Ovary (tissue), 9 donors: ENCODE measurements around the gene DNAL4. TPM values are rescaled to one million over a fixed set of nuclear protein-coding genes. Genes with fewer than 3 reads are reported as not detected.

Experiments used
- DNase-seq, 5 donors: peaks; one replicate each; pipeline ENCODE4 v3.0.0-alpha.2; 2019 to 2020
- H3K27ac ChIP-seq, 2 donors: fragments of 200-600 bp; one replicate each; pipeline versions ENCODE4 v1.5.1 to v1.8.0; 2019 to 2022
- H3K27me3 ChIP-seq: fragments of 200-600 bp; one replicate; pipeline ENCODE4 v1.8.0; 2022
- H3K36me3 ChIP-seq: fragments of 200-600 bp; sonication (generic); one replicate; pipeline ENCODE4 v1.5.1; 2019
- H3K4me1 ChIP-seq: one replicate; pipeline ENCODE4 v1.8.1; 2013; ENCODE audit warnings: mild to moderate bottlenecking, moderate library complexity; ENCODE audit not compliant: insufficient read depth
- H3K4me3 ChIP-seq: fragments of 200-600 bp; sonication (generic); one replicate; pipeline ENCODE4 v1.5.1; 2017
- H3K9me3 ChIP-seq, 2 donors: fragments of 200-600 bp in 1 of 2; sonication (generic) in 1 of 2; one replicate each; pipeline versions ENCODE4 v1.5.1 to v1.8.1; 2013 to 2019; ENCODE audit warnings: mild to moderate bottlenecking in 1 of 2, moderate library complexity in 1 of 2
- EP300 ChIP-seq: sonication (generic); formaldehyde crosslinking; IDR thresholded peaks from one replicate; pipeline ENCODE4 v1.6.1; 2017; ENCODE audit warnings: antibody characterized with exemption
- POLR2A ChIP-seq: fragments of 450-650 bp; IDR thresholded peaks from one replicate; pipeline ENCODE4 v1.6.1; 2017; ENCODE audit warnings: antibody characterized with exemption, mild to moderate bottlenecking, moderate library complexity
- WGBS, 3 donors: extraction: QIAGEN DNeasy Blood & Tissue Kit in 1 of 3; methylation state at CpG; one replicate each; pipeline versions ENCODE4 v1.1.5 to v1.1.7; 2013 to 2017; 5-methylcytosine and 5-hydroxymethylcytosine counted together
- intact Hi-C, 4 donors: fragments of 100-400 bp; cut with DNase I; formaldehyde crosslinking; loops; one replicate each; pipeline versions ENCODE4 v1.11.0 to v1.15.1; 2022 to 2023
- polyA plus RNA-seq, 2 donors: library from polyadenylated mRNA; stranded (reverse); fragments of 200-250 nt in 1 of 2; fragments of 350-450 nt in 1 of 2; fragmentation: Illumina TruSeq in 1 of 2; extraction: RNeasy Lipid Tissue Mini Kit (QIAGEN cat#74804) in 1 of 2; gene quantifications; one replicate each; pipeline ENCODE4 v1.2.3, GENCODE V29; 2013 to 2014
- total RNA-seq, 7 donors: library from RNA; depleted of rRNA in 2 of 7; stranded (reverse); fragments of >200 nt in 2 of 7; fragmentation: NEBNext Ultra II Directional in 3 of 7; extraction: Animal tissue kit (Norgen Biotek cat#: 25700) in 3 of 7; gene quantifications; one replicate each; pipeline versions ENCODE4 v1.1.0 to v1.2.4, GENCODE V29; 2016 to 2023
- TF ChIP-seq, protein P1 (sequence below), 3 donors: fragments of 450-650 bp in 2 of 3; fragments of 200-600 bp in 1 of 3; IDR thresholded peaks; one replicate each; pipeline versions ENCODE4 v1.5.1 to v1.8.0; 2016 to 2022; ENCODE audit warnings: antibody characterized with exemption in 3 of 3, mild to moderate bottlenecking in 1 of 3
- donor health status: DM: no; HTN: no; CAD: no; lungs with moderate emphysema.
- donor health status: DM: no; HTN: no; CAD: no.
- donor health status: Bipolar disorder and iron deficiency.
- donor health status: DM: yes; HTN: yes; CAD: no.
- donor health status: DM: no; HTN: no; CAD: no.
- donor health status: DM: yes; HTN: yes; CAD: no.

The DNAL4 gene
- total and polyA plus RNA-seq, 9 donors, result 12.1 to 26.4 (median 16.3) TPM

DNA sequence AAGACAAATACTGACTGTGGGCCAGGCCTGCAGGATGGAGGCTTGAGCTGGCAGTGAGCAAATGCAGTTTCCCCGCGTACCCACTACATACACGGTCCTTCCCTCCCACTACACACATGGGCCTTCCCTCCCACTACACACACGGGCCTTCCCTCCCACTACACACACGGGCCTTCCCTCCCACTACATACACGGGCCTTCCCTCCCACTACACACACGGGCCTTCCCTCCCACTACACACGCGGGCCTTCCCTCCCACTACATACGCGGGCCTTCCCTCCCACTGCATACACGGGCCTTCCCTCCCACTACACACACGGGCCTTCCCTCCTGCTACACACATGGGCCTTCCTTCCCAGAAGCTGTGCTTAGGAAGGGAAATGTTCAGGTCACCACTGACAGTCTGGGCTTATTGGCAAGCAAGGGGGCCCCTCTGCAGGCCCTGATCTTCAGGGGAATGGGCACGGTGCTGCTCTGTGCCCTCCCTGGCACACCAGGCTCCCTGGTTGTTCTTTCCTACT, 10.8 kb downstream of the DNAL4 start:
- no peaks in the 10 kb centered on the region for H3K9me3 ChIP-seq
- H3K36me3 ChIP-seq, result no peaks in the 10 kb centered on the region
- intact Hi-C loops, result loop anchor here in 1 of 4 donors (10.0 kb wide), 1 partner anchor 342 kb away; no protein-coding TSS in a partner anchor
- no peak for DNase-seq
- H3K27me3 ChIP-seq, result no peaks in the 10 kb centered on the region
- H3K4me1 ChIP-seq, result peaks cover 19% of the 10 kb centered on the region
- TF ChIP-seq EP300, result no peak
- TF ChIP-seq, protein P1, sequence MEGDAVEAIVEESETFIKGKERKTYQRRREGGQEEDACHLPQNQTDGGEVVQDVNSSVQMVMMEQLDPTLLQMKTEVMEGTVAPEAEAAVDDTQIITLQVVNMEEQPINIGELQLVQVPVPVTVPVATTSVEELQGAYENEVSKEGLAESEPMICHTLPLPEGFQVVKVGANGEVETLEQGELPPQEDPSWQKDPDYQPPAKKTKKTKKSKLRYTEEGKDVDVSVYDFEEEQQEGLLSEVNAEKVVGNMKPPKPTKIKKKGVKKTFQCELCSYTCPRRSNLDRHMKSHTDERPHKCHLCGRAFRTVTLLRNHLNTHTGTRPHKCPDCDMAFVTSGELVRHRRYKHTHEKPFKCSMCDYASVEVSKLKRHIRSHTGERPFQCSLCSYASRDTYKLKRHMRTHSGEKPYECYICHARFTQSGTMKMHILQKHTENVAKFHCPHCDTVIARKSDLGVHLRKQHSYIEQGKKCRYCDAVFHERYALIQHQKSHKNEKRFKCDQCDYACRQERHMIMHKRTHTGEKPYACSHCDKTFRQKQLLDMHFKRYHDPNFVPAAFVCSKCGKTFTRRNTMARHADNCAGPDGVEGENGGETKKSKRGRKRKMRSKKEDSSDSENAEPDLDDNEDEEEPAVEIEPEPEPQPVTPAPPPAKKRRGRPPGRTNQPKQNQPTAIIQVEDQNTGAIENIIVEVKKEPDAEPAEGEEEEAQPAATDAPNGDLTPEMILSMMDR (IDR thresholded peaks at IDR 0.05), result no peak
- no peak overlapping the region for H3K4me3 ChIP-seq
- WGBS, 3 donors, result 26 to 36% (median 29%) methylated on average over 14 of the region's 14 CpGs
- H3K27ac ChIP-seq, result no peak overlapping the region

GRCh38 chr22:38782402-38783094, 11.4 kb downstream of the DNAL4 start:
- DNase-seq, result no peak
- H3K27me3 ChIP-seq, result no peaks in the 10 kb centered on the region
- no peaks in the 10 kb centered on the region for H3K9me3 ChIP-seq
- WGBS, 3 donors, result 48 to 58% (median 49%) methylated on average over 13 of the region's 13 CpGs
- intact Hi-C loops, result loop anchor here in 1 of 4 donors (10.0 kb wide), 1 partner anchor 342 kb away; no protein-coding TSS in a partner anchor
- H3K36me3 ChIP-seq, result no peaks in the 10 kb centered on the region
- TF ChIP-seq POLR2A (no peak), EP300 (no peak)
- TF ChIP-seq, protein P1 (IDR thresholded peaks at IDR 0.05), result no peak
- no peak overlapping the region for H3K4me3 ChIP-seq
- no peak overlapping the region for H3K27ac ChIP-seq
- peaks cover 13% of the 10 kb centered on the region for H3K4me1 ChIP-seq

GRCh38 chr22:38781033-38781432, 12.9 kb downstream of the DNAL4 start:
- WGBS, 3 donors, result 84 to 85% (median 85%) methylated on average over 13 of the region's 13 CpGs
- Histone ChIP-seq H3K36me3 (no peaks in the 10 kb centered on the region), H3K9me3 (no peaks in the 10 kb centered on the region), H3K4me1 (peaks cover 5% of the 10 kb centered on the region), H3K27me3 (no peaks in the 10 kb centered on the region), H3K4me3 (no peak overlapping the region), H3K27ac (no peak overlapping the region)
- DNase-seq, result no peak
- intact Hi-C loops, result loop anchor here in 1 of 4 donors (10.0 kb wide), 1 partner anchor 344 kb away; no protein-coding TSS in a partner anchor
- no peak for TF ChIP-seq EP300
- no peak for TF ChIP-seq POLR2A
- TF ChIP-seq, protein P1 (IDR thresholded peaks at IDR 0.05), result no peak

DNA sequence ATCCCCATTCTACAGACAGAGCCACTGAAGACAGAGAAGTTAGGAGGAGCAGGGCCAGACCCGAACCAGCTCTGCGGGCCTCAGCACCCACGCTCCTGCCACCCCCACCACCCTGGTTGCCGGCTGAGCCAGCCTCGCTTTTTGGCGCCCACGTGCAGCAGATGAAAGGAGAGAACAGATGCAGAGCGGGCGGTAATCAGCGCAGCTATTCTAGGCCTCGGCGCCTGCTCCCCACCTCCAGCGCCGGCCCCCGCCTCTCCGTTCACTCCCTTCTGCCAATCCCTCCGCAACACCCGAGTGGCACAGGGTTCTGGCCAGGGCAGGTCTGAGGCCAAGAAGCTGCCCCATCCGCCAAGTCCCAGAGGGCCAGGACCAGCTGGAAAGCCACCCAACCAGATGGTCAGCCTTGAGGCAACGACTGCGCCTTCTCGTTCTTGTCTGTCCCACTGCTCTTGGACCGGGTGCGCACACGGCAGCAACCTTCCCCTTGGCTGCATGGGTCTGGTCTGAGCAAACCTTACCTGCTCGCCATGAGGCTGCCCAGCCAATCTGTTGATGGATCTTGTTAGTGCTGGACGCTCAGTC, 16.8 kb downstream of the DNAL4 start:
- intact Hi-C loops, result loop anchor here in 3 of 4 donors (10.0 kb wide), 3 partner anchors 68 to 338 kb away; partner anchors contain the start of gene NPTXR (in 1 of the 3)
- TF ChIP-seq POLR2A, result no peak
- no peak for TF ChIP-seq EP300
- TF ChIP-seq, protein P1 (IDR thresholded peaks at IDR 0.05), result no peak
- H3K4me3 ChIP-seq, result no peak overlapping the region
- no peak for DNase-seq
- no peaks in the 10 kb centered on the region for H3K27me3 ChIP-seq
- H3K9me3 ChIP-seq, result no peaks in the 10 kb centered on the region
- WGBS, 3 donors, result 87 to 91% (median 90%) methylated on average over 27 of the region's 27 CpGs
- no peaks in the 10 kb centered on the region for H3K36me3 ChIP-seq
- no peaks in the 10 kb centered on the region for H3K4me1 ChIP-seq
- no peak overlapping the region for H3K27ac ChIP-seq
